ENCODE data around the gene SLC5A4.

DNA sequence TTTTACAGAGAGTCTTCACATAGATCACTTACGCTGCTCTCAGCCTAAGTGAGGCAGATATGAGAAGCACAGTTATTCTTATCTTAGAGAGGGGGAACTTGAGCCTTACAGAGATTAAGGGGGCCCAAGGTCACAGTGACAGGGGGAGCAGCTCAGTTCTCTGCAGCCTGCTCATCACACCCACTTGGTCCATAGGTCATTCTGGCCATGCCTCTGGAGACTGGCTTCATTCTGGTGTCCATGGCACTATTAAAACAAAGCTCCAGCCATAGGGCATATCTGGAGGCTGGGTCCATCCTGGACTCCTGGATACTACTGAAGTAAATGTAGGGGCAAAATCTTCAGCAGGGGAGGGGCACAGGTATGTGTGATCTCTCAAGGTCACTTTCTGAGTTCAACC, 5.9 kb downstream of the SLC5A4 start:
- TF ChIP-seq, protein P1, sequence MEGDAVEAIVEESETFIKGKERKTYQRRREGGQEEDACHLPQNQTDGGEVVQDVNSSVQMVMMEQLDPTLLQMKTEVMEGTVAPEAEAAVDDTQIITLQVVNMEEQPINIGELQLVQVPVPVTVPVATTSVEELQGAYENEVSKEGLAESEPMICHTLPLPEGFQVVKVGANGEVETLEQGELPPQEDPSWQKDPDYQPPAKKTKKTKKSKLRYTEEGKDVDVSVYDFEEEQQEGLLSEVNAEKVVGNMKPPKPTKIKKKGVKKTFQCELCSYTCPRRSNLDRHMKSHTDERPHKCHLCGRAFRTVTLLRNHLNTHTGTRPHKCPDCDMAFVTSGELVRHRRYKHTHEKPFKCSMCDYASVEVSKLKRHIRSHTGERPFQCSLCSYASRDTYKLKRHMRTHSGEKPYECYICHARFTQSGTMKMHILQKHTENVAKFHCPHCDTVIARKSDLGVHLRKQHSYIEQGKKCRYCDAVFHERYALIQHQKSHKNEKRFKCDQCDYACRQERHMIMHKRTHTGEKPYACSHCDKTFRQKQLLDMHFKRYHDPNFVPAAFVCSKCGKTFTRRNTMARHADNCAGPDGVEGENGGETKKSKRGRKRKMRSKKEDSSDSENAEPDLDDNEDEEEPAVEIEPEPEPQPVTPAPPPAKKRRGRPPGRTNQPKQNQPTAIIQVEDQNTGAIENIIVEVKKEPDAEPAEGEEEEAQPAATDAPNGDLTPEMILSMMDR (IDR thresholded peaks at IDR 0.05 in 2 of 3, conservative IDR thresholded peaks at IDR 0.05 in 1 of 3; ENCODE audit: control insufficient read depth in 2 of 3, extremely low read depth in 1 of 3, insufficient read depth in 1 of 3, low read depth in 3 of 3, low read length in 3 of 3): no peak
- TF ChIP-seq, protein P2, sequence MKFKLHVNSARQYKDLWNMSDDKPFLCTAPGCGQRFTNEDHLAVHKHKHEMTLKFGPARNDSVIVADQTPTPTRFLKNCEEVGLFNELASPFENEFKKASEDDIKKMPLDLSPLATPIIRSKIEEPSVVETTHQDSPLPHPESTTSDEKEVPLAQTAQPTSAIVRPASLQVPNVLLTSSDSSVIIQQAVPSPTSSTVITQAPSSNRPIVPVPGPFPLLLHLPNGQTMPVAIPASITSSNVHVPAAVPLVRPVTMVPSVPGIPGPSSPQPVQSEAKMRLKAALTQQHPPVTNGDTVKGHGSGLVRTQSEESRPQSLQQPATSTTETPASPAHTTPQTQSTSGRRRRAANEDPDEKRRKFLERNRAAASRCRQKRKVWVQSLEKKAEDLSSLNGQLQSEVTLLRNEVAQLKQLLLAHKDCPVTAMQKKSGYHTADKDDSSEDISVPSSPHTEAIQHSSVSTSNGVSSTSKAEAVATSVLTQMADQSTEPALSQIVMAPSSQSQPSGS (IDR thresholded peaks at IDR 0.05; ENCODE audit: low read length): no peak
- TF ChIP-seq MTA3 (IDR thresholded peaks at IDR 0.05; ENCODE audit: borderline replicate concordance, low read length) (no peak), CHD2 (IDR thresholded peaks at IDR 0.05; ENCODE audit: borderline replicate concordance, low read depth, low read length) (no peak), MYC (IDR thresholded peaks at IDR 0.05; ENCODE audit: insufficient read depth, insufficient read length, insufficient replicate concordance, low read length, severe bottlenecking) (no peak)
